HG02571 (cell line): ENCODE data around the gene TMPRSS6.

Experiments
- ATAC-seq: cut with Tn5 transposase; IDR thresholded peaks from one replicate; pipeline ENCODE4 v1.9.1; 2021; ENCODE audit warnings: mild to moderate bottlenecking, moderate library complexity; ENCODE audit not compliant: unreplicated experiment

Gene TMPRSS6

DNA sequence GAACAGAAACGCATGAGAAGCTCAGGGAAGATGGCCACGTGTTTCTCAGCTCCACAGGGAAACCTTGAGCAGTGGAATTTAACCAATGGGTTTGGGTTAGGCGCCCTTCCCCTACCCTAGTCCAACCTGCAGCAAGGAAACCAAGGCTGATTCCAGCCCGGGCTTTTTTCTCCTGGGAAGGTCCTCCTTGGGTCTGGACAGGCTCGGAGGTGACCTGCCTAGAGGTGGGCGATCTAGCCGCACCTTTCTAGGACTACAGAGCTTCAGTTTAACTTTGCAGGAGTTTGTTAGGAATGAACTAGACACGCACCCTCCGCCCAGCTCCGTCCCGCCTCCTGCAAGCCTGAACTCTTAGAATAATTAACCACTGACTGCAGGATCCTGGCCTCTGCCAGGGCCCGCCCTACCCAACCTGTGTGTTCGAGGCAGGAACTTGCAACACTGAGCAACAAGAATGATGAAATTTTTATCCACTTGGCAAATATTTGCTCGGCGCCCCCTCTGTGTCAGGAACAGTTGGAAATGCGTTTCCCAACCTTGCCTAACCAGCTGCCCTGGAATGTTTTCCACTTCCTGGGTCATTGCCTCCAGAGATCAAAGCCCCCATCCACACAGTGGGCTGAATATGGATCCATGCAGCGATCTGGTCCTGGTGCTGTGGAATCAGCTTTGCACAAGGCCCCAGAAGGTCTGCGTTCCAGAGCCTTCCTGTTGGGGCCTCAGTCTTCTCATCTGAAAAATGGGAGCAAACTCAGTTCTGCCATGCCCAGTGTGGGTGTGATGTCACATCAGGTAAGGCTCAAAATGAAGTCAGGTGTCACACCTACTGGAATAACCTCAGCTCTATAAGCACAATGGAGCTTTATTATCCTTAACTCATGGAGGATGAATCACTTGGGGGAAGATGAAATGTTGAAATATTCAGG lies 76.7 kb downstream of the TMPRSS6 start:
- ATAC-seq, result no peak

- ATAC-seq, result no peak
These were observed 77.4 kb downstream of the TMPRSS6 start for GRCh38 chr22:37032134-37032534.

- no peak for ATAC-seq
These were observed 78.8 kb downstream of the TMPRSS6 start for GRCh38 chr22:37030560-37031281.

DNA sequence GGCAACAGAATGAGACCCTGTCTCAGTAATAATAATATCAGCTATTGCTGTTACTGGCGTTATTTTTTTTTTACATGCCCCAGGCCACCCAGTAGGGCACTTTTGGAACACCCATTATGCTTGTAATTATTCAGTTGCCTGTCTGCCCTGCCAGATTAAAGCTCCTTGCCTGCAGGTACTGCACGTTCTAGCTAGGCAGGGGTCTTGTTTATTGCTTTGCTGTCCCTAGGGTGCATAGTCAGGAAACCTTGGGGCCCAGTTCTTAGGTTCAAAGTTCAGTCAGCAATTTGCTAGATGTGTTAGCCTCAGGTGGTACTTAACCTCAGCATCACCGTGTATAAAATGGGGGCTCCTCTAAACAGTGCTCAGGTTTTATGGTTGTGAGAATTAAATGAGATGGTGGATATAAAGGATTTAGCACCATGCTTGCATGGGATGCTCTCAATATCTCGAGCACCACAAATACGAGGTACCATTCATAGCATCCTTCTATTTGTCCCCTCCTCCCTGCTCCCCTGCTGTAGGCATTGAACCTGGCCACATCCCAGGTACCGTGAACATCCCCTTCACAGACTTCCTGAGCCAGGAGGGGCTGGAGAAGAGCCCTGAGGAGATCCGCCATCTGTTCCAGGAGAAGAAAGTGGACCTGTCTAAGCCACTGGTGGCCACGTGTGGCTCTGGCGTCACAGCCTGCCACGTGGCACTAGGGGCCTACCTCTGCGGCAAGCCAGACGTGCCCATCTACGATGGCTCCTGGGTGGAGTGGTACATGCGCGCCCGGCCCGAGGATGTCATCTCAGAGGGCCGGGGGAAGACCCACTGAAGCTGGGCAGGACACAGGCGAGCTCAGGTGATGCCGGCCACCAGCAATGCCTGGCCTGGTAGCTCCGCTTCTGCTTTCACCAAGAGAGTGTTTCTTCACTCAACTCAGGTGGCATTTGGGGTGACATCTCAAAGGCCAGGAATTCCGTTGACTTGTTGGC lies 80.5 kb downstream of the TMPRSS6 start:
- no peak for ATAC-seq

DNA sequence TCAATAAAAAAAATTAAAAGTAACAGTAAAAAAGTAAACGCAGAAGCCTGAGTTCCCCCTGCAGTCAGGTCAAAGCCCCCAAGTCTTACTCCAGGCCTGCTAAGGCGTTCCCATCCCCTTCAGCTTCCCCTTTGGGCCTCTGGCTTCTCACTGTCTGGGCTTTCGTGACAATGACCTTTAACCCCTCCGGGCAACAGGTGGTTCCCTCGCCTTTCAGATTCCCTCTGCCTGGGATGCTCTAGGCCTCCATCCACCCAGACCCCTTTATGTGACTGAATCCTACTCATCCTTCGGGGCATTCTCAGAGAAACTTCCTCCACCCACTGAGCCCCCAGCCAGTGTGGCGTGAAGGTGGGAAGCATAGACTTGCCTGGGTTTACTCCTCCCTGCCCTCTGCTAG lies 82.0 kb downstream of the TMPRSS6 start:
- ATAC-seq, result no peak

- no peak for ATAC-seq
These were observed 83.2 kb downstream of the TMPRSS6 start for GRCh38 chr22:37026325-37026724.

DNA sequence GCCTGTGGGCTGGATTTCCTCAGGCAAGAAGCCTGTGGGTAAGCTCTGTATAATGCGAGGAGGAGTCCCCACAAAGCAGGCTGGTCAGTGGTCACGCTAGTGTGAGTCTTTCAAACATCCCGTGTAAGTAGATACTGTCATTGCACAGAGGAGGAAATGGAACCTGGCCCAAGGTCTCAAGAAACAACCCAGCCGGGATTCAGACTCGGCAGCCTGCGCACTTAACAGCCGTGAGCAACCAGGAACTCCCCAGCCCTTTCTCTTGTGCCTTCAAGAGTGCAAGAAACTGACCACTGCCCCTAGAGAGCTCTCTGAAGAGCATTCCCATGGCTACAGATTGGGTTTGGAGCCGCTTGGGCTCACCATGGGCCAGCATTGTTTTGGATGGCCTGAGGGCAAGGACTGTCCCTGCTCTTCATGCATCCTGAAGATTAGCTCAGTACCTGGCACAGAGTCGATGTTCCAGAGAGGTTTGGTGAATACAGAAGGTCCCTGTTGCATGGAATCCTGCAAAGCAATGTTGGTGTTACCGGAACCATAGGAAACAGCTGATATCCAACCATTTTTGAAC lies 83.9 kb downstream of the TMPRSS6 start:
- ATAC-seq, result no peak

DNA sequence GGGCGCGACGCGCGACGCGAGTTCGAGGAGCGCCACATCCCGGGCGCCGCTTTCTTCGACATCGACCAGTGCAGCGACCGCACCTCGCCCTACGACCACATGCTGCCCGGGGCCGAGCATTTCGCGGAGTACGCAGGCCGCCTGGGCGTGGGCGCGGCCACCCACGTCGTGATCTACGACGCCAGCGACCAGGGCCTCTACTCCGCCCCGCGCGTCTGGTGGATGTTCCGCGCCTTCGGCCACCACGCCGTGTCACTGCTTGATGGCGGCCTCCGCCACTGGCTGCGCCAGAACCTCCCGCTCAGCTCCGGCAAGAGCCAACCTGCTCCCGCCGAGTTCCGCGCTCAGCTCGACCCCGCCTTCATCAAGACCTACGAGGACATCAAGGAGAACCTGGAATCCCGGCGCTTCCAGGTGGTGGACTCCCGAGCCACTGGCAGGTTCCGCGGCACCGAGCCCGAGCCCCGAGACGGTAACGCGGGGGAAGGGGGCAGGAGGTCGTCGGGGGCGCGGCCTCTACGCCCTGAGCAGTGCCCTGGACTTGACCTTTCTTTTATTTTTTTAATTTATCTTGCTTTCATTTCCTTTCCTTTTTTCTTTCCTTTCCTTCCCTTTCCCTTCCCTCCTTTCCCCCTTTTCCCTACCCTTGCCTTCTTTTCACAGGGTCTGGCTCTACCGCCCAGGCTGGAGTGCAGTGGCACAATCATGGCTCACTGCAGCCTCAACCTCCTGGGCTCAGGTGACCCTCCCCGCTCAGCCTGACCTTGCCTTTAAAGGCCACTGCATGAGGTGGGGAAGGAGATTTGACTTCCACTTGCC lies 85.0 kb downstream of the TMPRSS6 start:
- ATAC-seq, result no peak

DNA sequence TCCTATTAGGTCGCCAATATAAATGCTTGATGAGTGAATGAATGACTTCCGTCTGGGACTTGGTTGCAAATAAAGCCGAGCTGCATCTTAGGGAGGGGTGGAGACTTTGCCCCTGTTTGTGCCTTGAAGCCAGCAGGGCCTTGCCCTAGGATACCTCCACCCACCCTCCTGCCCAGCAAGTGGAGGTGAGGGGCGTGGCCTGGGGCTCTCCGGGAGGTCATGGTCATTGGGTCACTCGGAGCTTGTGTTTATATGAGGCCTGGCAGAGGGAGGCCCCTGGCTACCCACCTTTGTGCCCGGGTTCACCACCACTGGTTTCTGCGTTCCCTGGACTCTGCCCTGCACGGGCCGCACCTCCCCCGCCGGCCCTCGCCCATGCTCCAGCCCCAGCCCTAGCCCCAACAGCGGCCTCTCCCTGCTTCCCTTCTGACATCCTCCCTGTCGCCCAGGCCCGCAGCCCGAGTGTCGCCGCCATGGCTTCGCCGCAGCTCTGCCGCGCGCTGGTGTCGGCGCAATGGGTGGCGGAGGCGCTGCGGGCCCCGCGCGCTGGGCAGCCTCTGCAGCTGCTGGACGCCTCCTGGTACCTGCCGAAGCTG lies 85.7 kb downstream of the TMPRSS6 start:
- no peak for ATAC-seq

GRCh38 chr22:37022483-37023337 lies 86.8 kb downstream of the TMPRSS6 start:
- no peak for ATAC-seq

DNA sequence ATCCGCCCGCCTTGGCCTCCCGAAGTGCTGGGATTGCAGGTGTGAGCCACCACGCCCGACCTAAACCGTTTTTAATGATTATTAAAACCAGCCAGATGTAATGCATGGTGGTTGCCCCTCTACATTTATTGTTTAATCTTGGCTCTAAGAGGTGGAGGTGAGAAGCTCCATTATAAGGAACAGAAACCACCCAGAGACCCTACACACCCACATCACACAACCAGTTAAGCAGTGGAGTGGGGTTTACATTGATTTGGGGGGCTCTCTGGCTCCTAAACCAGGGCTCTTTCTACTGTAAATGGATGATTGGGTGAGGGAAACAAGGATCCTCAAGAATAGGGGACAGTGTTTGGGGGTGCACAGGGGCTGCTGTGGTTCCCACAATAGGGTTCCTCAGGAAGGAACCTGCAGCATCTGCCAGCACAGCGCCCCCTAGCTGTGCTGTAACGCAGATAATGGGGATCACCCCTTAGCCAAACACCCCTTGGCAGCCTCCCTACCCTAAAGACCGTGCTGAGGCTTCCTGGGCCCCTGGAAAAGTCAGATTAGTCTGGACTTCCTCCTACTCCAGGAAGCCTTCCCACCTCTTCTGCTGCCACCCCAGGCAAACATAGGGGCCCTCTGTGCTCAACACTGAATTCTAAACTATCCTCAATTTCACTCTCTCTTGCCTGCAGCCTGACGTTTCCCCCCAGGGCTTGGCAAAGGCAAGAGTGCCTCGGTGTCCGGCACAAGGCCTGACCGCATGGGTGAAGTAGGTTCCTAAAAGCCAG lies 87.6 kb downstream of the TMPRSS6 start:
- ATAC-seq, result no peak

- ATAC-seq, result no peak
These were observed 88.5 kb downstream of the TMPRSS6 start for GRCh38 chr22:37021041-37021440.

DNA sequence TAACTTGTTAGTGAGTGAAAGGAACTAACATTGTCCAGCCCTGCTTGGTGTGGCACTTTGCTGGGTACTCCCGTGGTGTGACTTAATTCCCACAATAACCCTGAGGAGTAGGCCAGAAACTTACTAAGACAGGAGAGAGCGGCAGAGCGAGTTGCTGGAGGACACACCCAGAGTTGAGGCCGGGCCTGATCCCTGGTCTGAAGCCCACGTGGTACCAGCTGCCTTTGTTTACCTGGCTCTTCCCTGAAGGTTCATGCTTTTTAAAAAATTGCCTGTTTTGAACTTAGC lies 89.4 kb downstream of the TMPRSS6 start:
- ATAC-seq, result no peak

DNA sequence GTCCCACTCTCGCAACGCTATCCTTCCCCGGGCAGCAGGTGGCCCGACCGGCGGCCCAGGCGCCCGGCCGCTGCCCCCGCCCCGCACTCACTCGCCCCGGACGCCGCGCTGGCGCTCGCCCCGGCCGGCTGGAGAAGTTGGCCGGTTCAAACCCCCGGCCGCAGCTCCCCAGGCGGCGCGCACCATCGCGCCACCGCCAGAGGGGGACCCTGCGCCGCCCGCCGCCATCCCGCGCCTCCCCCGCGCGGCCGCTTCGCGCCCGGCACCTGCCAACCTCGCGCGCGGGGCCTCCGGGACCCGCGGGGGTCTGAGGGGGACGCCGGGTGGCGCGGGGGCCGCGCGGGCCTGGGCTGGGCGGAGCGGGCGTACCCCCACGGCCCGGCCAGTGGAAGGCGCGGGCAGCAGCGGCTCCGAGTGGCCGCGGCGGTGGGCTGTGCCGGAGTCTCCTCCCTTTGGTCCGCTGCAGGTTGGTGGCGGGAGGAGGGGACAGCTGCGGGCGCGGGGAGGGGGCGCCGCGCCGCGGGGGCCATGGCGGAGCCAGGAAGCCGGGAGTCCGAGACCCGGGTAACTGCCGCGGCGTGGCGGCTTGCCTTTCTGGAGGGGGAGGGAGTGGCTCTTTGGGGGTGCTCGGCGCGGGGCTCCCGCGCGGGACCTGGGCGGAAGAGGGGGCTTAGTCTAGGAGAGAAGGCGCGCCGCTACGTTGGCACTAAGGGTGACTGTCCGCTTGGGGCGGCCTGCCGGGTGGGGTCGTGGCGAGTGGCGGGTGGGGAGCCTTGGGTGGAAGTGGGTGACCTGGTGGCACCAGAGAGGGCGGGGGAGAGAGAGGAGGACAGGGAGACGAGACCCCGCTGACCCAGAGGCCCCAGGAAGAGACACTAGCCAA lies 90.0 kb downstream of the TMPRSS6 start, which contains the start of the genes MPST and TST:
TSS of gene MPST (plus strand) at position 434 of the 883 bp plus-strand sequence. CDS start at position 529, 95 bp downstream.
TSS of gene TST (minus strand) at position 139 of the 883 bp plus-strand sequence. CDS start 715 bp downstream, outside the sequence.
- ATAC-seq, result peak; percentile 51

- peak; percentile 21 for ATAC-seq
These were observed 90.7 kb downstream of the TMPRSS6 start for GRCh38 chr22:37018815-37019308.

- ATAC-seq, result no peak
These were observed 91.3 kb downstream of the TMPRSS6 start for GRCh38 chr22:37018086-37018814.
